WI38 (cell line): ENCODE measurements around the gene ABTB1.

Experiments used
- H3K4me3 ChIP-seq: 2 replicates; pipeline ENCODE4 v1.5.1; 2011; ENCODE audit warnings: low read depth, mild to moderate bottlenecking, control low read depth, low read length
- TF ChIP-seq, protein P1 (sequence below): IDR thresholded peaks from 2 replicates; pipeline ENCODE4 v1.5.1; 2012; ENCODE audit warnings: low read depth, mild to moderate bottlenecking, control low read depth, low read length

Gene ABTB1

GRCh38 chr3:127682561-127682960 lies 9.8 kb downstream of the ABTB1 start:
- TF ChIP-seq, protein P1, sequence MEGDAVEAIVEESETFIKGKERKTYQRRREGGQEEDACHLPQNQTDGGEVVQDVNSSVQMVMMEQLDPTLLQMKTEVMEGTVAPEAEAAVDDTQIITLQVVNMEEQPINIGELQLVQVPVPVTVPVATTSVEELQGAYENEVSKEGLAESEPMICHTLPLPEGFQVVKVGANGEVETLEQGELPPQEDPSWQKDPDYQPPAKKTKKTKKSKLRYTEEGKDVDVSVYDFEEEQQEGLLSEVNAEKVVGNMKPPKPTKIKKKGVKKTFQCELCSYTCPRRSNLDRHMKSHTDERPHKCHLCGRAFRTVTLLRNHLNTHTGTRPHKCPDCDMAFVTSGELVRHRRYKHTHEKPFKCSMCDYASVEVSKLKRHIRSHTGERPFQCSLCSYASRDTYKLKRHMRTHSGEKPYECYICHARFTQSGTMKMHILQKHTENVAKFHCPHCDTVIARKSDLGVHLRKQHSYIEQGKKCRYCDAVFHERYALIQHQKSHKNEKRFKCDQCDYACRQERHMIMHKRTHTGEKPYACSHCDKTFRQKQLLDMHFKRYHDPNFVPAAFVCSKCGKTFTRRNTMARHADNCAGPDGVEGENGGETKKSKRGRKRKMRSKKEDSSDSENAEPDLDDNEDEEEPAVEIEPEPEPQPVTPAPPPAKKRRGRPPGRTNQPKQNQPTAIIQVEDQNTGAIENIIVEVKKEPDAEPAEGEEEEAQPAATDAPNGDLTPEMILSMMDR, result no peak
- H3K4me3 ChIP-seq, result no peak overlapping the region

DNA sequence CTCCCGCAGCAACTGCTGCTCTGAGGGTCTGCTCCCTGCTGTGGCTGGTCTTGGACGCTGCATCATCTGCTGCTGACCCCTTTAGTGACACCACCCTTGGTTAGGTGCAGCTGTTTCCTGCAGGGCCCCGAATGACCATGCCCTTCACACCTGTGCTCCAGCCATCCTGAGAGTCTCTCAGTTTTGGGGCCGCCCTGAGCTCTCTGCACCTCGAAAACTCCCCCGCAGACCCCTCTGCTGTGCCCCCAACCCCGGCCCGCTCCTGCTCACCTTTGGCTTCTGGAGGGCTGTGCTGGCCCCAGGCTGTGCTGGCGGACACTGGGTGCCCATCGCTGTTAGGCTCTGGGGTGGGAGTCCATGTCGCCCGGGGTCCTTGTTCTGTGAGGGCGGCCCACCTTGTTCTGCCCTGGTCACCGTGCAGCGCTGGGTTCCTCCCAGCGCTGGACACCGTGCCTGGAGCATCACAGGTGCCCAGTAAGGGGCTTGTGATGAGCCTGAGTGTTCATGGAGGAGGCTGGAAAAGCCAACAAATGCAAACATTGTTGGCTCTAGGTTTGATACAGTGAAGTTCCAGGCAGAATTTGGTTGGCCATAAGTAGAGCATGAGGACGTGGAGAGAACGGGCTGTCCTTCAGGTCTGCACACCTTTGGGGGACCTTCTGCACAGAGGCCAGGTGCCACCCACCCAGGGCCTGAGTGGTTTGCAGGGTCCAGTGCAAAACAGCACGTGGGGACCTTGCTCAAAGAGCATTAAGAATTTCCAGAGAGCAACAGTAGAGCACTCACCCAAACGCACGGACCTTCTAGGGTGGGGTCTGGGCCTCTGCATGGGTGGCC lies 12.3 kb downstream of the ABTB1 start:
- TF ChIP-seq, protein P1, result no peak
- no peak overlapping the region for H3K4me3 ChIP-seq

DNA sequence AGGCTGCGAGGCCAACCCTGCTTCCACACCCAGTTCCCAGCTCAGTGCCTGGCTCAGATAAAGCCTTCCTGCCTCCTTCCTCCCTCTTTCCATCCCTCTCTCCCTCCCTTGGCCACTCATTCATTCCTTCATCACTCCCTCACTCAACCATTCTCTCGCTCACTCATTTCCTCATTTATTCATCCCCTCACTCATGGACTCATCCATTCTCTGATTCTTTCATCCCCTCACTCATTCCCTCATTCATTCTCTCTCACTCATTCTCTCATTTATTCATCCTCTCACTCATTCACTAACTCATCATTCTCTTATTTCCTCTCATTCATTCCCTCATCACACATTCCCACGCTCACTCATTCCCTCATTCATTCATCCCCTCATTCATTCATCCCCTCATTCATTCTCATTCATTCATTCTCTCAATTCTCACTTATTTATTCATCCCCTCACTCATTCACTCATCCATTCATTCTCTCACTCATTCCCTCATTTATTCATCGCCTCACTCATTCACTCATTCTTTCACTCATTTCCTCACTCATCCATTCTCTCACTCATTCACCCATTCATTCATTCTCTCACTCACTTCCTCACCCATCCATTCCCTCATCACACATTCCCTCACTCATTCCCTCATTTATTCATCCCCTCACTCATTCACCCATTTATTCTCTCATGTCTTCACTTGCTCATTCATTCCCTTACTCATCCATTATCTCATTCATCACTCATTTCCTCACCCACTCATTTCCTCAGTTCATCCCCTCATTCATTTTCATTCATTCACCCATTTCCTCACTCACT lies 13.2 kb downstream of the ABTB1 start:
- TF ChIP-seq, protein P1, result no peak
- no peak overlapping the region for H3K4me3 ChIP-seq

GRCh38 chr3:127686512-127686894 lies 13.8 kb downstream of the ABTB1 start:
- TF ChIP-seq, protein P1, result no peak
- no peak overlapping the region for H3K4me3 ChIP-seq

- no peak overlapping the region for H3K4me3 ChIP-seq
- TF ChIP-seq, protein P1, result no peak
Measured at GRCh38 chr3:127687228-127687737, 14.5 kb downstream of the ABTB1 start.

GRCh38 chr3:127688022-127688415 lies 15.3 kb downstream of the ABTB1 start:
- no peak overlapping the region for H3K4me3 ChIP-seq
- TF ChIP-seq, protein P1, result no peak
